HS-27A (cell line): ENCODE data around the gene GRK7.
"Not testable (repeated sequence)": the region's sequence is repeated elsewhere in the genome, so short reads cannot be mapped to it uniquely, and the experiment has no call there.

Experiments used
- DNase-seq: peaks from one replicate; pipeline ENCODE4 v3.0.0-alpha.2; 2012; ENCODE audit warnings: low read depth, missing footprints

GRK7 gene

DNA sequence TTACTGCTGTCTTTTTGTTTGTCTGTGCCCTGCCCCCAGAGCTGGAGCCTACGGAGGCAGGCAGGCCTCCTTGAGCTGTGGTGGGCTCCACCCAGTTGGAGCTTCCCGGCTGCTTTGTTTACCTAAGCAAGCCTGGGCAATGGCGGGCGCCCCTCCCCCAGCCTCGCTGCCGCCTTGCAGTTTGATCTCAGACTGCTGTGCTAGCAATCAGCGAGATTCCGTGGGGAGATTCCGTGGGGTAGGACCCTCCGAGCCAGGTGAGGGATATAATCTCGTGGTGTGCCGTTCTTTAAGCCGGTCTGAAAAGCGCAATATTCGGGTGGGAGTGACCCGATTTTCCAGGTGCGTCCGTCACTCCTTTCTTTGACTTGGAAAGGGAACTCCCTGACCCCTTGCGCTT lies 656 bp upstream of the GRK7 start:
- DNase-seq, result not testable (repeated sequence)

DNA sequence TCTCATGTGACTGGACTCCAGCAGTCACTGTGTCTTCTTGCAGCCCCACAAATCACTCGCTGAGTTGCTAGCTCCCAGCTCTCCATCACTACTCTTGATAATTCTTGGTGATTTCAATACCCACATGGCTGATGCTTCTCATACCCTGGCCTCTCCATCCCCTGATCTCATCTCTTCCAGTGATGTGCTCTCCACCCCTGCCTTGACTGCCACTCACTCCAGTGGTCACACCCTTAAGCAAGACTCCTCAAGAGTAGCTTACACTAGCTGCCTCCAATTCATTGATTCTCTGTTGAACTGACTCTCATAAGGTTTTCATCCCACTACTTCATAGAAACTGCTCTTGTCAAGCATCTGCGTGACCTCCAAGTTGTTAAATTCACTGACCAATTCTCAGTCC lies 837 bp downstream of the GRK7 start:
- DNase-seq, result no peak

DNA sequence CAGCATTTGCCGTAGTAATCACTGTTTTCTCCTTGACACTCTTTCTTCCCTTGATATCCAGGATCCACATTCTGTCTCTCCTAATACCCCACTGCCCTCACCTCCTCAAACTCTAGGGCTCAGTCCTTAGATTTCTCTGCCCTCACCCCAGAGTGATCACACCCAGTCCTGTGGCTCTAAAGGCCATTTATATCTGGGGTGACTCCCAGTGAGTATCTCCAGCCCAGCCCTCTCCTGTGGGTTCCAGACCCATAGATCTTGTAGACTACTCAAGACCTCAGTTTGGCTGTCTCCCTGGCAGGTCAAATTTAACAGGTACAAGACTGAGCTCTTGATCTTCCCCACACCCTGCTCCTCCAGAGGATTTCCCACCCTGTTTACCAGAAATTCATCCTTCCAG lies 1.3 kb downstream of the GRK7 start:
- DNase-seq, result no peak

GRCh38 chr3:141764986-141765385 lies 1.8 kb downstream of the GRK7 start:
- DNase-seq, result no peak

DNA sequence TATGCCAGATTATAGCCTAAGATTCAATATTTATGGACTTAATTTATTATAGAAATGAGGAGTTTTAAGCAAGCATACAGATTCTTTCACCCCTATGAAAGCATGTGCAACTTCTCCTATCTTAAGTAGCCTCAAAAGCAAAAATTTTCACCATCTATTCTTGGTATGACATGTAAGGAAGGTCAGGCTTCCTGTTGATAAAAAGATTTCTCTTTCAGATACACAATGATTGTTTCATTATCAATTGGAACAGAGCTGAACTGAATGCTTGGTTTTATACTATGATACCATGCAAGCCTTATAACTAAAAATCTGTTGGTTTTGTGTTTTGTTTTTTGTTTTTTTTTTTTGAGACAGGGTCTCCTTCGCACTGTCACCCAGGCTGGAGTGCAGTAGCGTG lies 3.9 kb downstream of the GRK7 start:
- no peak for DNase-seq

GRCh38 chr3:141769221-141769894 lies 6.2 kb downstream of the GRK7 start:
- DNase-seq, result no peak

- no peak for DNase-seq
These were observed 10.5 kb downstream of the GRK7 start for GRCh38 chr3:141773676-141774075.

GRCh38 chr3:141776376-141776775 lies 13.2 kb downstream of the GRK7 start:
- DNase-seq, result no peak

GRCh38 chr3:141776885-141777284 lies 13.7 kb downstream of the GRK7 start:
- no peak for DNase-seq

- DNase-seq, result no peak
These were observed 15.0 kb downstream of the GRK7 start for GRCh38 chr3:141777957-141778813.

DNA sequence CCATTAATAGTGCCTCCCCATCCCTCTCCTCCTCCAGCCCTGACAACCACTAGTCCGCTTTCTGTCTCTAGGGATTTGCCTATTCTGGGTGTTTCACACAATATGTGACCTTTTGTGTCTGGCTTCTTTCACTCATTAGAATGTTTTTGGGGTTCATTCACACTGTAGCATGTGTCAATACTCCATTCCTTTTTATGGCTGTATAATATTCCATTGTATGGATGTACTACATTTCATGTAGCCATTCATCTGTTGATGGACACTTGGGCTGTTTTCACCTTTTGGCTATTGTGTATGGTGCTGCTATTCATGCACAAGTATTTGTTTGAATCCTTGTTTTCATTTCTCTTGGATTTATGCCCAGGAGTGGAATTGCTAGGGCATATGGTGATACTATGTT lies 16.5 kb downstream of the GRK7 start:
- DNase-seq, result no peak

- no peak for DNase-seq
These were observed 19.3 kb downstream of the GRK7 start for GRCh38 chr3:141782386-141782932.

GRCh38 chr3:141783632-141784031 lies 20.4 kb downstream of the GRK7 start:
- DNase-seq, result no peak

- no peak for DNase-seq
These were observed 20.9 kb downstream of the GRK7 start for GRCh38 chr3:141784096-141784495.

DNA sequence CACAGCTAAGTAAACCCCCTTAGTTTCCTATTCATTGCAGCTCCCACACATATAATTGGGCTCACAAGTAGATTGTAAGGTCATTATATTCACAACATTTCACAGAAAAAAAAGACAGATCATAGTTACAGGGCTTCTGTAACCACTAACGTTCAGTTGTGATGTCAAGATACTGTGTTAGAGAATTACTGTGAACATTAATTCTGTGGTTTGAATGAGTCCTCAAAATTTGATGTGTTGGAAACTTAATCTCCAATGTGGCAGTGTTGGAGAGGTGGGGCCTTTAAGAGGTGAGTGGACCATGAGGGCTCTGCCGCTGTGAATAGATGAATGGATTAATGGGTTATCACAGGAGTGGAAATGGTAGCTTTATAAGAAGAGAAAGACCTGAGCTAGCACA lies 21.3 kb downstream of the GRK7 start:
- no peak for DNase-seq

DNA sequence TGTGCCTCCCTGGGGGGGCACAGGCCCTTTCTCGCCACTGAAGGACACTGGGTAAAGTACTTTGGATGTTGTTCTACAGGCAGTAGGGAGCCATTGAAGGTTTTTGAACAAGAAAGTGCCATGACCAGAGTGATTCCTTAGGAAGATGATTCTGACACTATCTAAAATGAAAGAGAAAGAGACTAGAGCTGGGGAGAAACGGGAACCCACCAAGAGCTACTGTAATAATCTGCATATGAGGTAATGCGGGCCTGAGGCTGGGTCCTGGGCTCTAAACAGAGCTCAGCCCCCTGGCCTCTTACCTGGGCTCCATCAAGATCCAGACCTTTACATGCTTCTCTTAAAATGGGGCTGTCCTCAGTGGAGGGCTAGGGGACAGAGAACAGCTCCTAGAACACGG lies 24.9 kb downstream of the GRK7 start:
- DNase-seq, result no peak

DNA sequence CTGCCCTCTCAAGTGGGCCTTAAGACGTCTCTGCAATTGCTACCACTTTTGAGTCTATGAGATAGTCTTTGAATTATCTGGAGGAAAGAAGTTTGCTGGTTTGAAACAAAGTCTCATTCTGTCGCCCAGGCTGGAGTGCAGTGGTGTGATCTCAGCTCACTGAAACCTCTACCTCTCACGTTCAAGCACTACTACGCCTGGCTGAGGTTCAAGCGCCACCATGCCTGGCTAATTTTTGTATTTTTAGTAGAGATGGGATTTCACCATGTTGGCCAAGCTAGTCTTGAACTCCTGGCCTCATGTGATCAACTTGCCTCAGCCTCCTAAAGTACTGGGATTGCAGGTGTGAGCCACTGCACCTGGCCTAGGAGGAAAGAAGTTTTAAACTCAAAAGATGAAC lies 25.5 kb downstream of the GRK7 start:
- not testable (repeated sequence) for DNase-seq

GRCh38 chr3:141789281-141789680 lies 26.1 kb downstream of the GRK7 start:
- no peak for DNase-seq

- DNase-seq, result no peak
These were observed 27.0 kb downstream of the GRK7 start for GRCh38 chr3:141790171-141790570.

- no peak for DNase-seq
These were observed 29.3 kb downstream of the GRK7 start for GRCh38 chr3:141792495-141792894.

- no peak for DNase-seq
These were observed 30.5 kb downstream of the GRK7 start for GRCh38 chr3:141793476-141794260.

- no peak for DNase-seq
These were observed 32.1 kb downstream of the GRK7 start for GRCh38 chr3:141795276-141795675.

DNA sequence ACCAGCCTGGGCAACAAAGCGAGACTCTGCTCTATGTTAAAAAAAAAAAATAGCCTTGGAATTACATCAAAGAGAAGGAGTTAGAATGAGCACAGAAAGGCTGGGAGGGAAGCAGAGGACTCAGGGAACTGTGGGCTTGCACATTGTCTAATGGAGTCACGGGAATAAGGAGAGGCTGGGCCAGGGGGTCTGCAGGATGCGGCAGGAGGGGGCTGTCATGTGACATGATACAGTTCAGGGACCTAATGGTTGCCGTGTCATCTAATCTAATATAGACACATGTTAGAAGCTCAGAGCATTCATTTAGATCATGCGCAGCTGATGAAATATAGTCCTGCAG lies 32.5 kb downstream of the GRK7 start:
- DNase-seq, result no peak
